HEK293 (cell line): ENCODE data around the gene RAB3GAP2.

Experiments
- ATF2 ChIP-seq: fragments of 450-650 bp; formaldehyde crosslinking; IDR thresholded peaks from 2 replicates; pipeline ENCODE4 v1.5.1; 2016; ENCODE audit warnings: missing biosample characterization, missing genetic modification characterization, low read depth
- CTCF ChIP-seq: fragments of 450-650 bp; formaldehyde crosslinking; IDR thresholded peaks from 2 replicates; pipeline ENCODE4 v1.5.1; 2016; ENCODE audit warnings: missing biosample characterization, missing genetic modification characterization
- ELK4 ChIP-seq: IDR thresholded peaks from 2 replicates; pipeline ENCODE4 v1.6.1; 2011; ENCODE audit warnings: mild to moderate bottlenecking, low read depth, low read length, borderline replicate concordance
- ZBTB7A ChIP-seq: fragments of 450-650 bp; formaldehyde crosslinking; IDR thresholded peaks from 2 replicates; pipeline ENCODE4 v1.5.1; 2016; ENCODE audit warnings: low read depth, missing biosample characterization, missing genetic modification characterization
- ZNF148 ChIP-seq: fragments of 450-650 bp; formaldehyde crosslinking; IDR thresholded peaks from 2 replicates; pipeline ENCODE4 v1.5.0; 2017; ENCODE audit warnings: missing biosample characterization, missing genetic modification characterization, borderline replicate concordance
- ZNF169 ChIP-seq: fragments of 450-650 bp; formaldehyde crosslinking; IDR thresholded peaks from 2 replicates; pipeline ENCODE4 v1.5.1; 2016; ENCODE audit warnings: missing biosample characterization, missing genetic modification characterization
- ZNF624 ChIP-seq: fragments of 450-650 bp; formaldehyde crosslinking; IDR thresholded peaks from 2 replicates; pipeline ENCODE4 v1.5.1; 2017; ENCODE audit warnings: missing biosample characterization, missing genetic modification characterization
- ZNF626 ChIP-seq: fragments of 450-650 bp; sonication (Bioruptor Pico); formaldehyde crosslinking; IDR thresholded peaks from 2 replicates; pipeline ENCODE4 v1.5.1; 2018; ENCODE audit warnings: missing biosample characterization, missing genetic modification characterization, inconsistent platforms
- ZNF791 ChIP-seq: fragments of 450-650 bp; formaldehyde crosslinking; IDR thresholded peaks from 2 replicates; pipeline ENCODE4 v1.5.1; 2016; ENCODE audit warnings: missing biosample characterization, missing genetic modification characterization
- ZNF830 ChIP-seq: fragments of 450-650 bp; IDR thresholded peaks from 2 replicates; pipeline ENCODE4 v1.5.0; 2018; ENCODE audit warnings: missing biosample characterization, missing genetic modification characterization, low read depth, mild to moderate bottlenecking, moderate library complexity
- ZSCAN30 ChIP-seq: fragments of 450-650 bp; IDR thresholded peaks from 2 replicates; pipeline ENCODE4 v1.5.1; 2018; ENCODE audit warnings: missing biosample characterization, mild to moderate bottlenecking, missing genetic modification characterization, moderate library complexity

GRCh38 chr1:220123066-220123465 lies 149.2 kb downstream of the RAB3GAP2 start:
- TF ChIP-seq CTCF (tag by site-specific recombination) (no peak), ZNF169 (tag by site-specific recombination) (no peak), ZNF791 (no peak), ATF2 (tag by site-specific recombination) (no peak), ZSCAN30 (no peak), ZNF148 (tag by site-specific recombination) (no peak), ZNF830 (tag by site-specific recombination) (no peak), ZNF626 (tag by site-specific recombination) (no peak), ZNF624 (tag by site-specific recombination) (no peak), ZBTB7A (tag by site-specific recombination) (no peak), ELK4 (no peak)
